Measurements from ENCODE around the gene GFY.

Gene GFY, protein sequence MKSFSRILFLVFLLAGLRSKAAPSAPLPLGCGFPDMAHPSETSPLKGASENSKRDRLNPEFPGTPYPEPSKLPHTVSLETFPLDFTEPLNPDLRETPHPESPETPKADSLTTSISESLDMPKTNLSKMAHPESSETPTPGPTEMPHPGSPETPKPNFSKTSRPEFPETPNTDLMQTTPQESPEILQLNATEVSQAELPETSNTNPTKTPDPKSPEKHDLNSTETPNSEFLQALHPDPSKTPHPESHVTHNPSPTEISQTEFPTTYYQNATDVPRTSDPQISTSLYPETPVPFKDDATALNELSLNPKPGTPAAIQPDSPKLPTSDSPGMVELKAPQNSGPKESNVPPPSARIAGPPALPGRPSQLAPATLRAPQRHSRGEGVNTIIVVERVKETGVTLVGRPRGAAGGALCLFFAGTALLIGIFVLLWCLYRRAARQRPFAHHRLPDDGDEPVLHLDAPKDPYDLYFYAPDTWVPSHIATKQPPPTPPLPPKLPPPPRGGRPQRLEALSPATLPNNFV

DNA sequence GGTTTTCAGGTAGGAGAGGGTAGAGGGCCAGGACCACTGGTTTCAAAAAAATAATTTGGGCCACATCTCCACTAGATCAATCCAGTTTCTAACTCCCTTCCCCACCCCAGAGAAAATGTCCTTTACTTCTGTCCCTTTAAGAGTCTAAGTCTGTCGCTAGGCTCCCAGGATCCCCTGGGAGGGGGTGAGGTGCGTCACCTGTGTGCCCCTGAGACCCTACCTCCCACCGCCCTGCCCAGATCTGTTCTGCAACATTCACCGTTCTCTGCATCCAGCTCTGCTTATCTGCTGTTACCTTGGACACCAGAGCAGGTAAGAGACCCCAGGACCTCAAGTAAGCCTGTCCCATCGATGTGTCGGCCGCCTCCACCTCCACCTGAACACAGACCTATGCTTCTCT lies at the start of gene GFY:
GFY (plus strand) TSS at position 211 of the 400 bp plus-strand sequence. CDS start 1,043 bp downstream, outside the sequence.
- no peak for DNase-seq

- no peak for DNase-seq
Observed at GRCh38 chr19:49378512-49378911, 46.7 kb upstream of the GFY start.

DNA sequence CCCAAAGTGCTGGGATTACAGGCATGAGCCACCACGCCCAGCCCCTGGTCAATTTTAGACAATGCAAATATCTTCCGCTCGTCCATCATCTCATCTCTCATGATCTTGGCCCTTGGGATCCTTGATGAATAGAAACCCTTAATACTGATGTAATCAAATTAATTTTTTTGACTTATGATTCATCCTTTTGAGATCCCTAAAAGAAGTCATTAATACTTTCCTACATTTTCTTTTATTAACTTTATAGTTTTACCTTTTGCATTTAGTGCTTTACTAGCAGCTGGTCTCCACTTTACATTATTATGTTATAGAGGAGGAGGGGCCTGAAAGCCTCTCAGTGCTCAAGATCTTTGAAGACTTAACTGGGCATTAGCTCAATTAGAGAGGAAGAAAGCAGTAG lies 44.8 kb upstream of the GFY start:
- no peak for DNase-seq

DNA sequence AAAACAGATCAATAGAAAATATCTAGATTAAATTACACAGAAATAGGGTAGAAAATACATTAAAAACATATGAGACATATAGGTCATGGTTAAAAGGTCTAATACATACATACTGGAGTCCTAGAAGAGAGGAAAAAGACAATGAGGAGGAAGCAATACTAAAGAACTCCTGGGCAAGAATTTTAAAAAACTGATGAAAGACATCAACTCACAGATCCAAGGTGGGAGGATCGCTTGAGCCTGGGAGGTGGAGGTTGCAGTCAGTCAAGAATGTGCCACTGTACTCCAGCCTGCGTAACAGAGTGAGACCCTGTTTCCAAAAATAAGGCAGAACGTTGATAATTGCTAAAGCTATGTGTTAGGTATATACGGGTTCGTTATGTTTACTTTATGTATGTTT lies 42.5 kb upstream of the GFY start:
- DNase-seq: no peak

DNA sequence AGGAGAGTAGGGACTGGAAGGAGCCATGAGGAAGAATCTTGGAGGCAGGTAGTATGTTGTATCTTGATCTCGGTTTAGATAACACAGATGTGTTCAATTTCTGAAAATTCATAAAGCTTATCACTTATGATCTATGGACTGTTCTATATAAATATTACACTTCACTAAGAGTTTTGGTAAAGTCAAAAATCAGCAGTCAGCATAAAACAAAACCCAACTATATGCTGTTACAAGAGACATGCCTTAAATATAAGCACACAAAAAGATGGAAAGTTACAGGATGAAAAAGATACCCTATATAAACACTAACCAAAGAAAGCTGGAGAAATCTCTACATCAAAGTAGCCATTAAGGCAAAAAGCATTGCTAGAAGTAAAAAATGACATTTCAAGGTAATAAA lies 41.6 kb upstream of the GFY start:
- no peak for DNase-seq

GRCh38 chr19:49387936-49388372 lies 37.2 kb upstream of the GFY start, which contains the start of gene KASH5:
Gene KASH5, plus strand, starts transcription at chr19:49388249. Its CDS starts 2,635 bp downstream, at chr19:49390884.
- DNase-seq: no peak

DNA sequence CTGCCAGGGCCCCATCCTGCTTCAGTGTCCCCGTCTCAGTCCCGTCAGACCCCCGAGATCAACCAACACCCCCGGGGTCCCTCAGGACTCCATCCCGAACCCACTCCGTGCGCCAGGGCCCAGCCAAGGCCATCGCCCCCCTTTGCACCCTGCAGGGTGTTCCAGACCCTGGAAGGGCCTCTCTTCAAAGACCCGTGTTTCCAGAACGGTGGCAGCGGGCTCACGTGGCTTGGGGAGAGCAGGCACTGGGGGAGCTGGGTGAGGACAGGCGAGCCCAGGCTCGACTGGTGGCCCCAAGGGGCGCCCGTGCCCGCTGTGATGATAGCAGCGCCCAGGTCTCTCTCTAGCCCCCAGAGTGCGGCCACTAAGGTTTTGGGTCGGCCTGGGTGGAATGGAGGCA lies 35.8 kb upstream of the GFY start:
- DNase-seq: no peak

DNA sequence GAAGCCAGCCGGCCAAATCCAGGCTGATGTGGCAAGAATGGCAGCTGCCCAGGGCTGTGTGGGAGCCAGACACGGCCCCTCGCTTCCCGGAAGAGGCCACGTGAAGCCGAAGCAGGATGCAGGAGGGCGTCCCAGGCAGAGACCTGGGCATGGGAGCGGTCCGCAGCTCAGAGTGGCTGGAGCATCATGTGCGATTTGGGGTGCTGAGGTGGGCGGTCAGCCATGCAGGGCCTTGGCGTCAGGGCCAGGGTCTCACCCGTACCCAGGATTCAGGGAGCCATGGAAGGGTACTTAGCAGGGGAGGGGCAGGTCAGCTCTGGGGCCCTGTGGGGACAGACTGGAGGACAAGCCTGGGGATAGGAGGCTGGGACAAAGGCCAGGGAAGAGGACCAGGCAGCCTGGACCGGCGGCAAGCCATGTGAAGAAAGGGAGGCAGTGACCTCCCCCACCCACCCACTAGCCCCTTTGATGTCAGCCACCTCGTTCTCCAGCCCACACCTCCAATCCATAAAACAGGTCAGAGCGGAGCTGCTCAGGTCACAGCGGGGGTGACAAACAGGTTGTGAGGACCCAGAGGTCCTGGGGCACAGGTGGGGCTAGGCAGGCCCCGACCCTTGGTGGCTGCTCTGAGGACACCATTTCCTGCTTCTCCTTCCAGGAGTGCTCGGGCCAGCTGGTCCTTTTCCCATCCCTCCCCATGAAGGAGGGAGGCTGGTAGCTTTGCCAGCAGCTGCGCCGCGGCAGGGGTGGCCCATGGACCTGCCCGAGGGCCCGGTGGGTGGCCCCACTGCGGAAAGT lies 34.9 kb upstream of the GFY start:
- DNase-seq: no peak

- DNase-seq: no peak
Observed at GRCh38 chr19:49390929-49391359, 34.2 kb upstream of the GFY start.

DNA sequence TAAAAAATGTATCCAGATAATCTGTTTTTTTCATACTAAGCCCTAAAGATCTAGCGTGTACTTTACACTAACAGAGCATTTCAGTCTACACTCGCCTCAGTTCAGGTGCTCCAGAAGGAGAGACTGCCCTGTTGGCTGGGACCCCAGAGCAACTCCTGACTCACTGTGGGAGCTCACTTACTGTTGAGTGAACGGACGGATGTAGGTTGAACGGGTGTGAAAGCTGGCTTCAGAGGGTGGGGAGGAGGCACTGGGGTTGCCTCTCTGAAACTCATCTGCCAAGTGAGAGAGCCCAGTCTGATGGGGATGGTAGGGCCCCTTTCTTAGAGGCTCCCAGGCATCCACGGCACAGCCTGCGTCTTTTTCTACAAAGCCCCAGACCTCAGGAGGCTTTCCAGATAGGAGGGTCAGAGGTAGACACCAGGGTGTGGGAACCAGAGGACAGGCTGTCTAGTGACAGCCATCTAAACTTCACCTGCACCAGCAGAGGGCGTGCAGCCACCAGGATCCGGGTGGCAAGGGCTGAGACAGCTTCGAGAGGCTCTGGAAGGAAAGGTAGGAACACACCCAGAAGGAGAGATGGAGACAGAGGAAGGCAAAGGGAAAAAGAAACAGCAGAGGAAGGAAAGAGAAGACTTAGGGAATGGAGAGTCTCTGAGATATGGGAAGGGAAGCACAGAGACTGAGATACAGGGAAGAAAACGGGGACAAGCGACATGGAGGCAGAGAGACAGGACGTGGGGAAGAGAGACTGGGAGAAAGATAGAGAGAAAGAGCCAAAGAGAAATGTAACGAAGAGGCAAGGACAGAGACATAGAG lies 33.4 kb upstream of the GFY start:
- DNase-seq: peak; percentile 80

GRCh38 chr19:49393881-49394280 lies 31.3 kb upstream of the GFY start:
- DNase-seq: peak; percentile 33

DNA sequence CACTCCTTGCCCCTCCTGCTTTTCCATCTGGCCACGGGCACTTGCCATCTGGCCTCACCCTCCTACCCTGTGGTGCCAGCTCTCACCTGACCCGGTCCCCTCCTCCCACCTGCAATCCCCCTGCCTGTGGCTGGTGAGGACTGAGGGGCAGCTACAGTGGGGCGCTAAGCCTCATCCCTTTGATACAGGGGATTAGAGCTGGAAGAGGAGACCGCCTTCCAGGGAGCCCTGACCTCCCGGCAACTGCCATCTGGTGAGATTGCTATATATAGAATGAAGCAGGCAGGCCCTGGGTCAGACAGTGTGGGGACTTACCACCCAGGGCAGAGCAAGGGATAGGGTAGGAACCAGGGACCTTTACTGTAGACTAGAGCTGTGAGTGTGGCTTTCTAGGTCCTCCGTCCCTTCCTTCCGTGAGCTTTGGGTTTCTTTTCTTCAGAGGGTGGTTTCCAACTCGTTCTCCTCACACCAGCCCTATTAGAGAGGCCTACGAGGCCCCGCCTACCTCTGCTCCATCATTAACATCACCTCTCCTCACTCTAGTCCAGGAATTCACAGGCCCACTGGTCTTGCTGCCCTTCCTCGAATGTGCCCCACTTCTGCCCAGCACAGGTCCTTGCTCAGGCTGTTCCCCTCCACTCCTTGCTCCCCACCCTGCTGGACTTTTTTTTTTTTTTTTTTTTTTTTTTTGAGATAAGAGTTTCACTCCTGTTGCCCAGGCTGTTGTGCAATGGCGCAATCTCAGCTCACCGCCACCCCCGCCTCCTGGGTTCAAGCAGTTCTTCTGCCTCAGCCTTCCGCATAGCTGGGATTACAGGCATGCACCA lies 29.4 kb upstream of the GFY start:
- no peak for DNase-seq

DNA sequence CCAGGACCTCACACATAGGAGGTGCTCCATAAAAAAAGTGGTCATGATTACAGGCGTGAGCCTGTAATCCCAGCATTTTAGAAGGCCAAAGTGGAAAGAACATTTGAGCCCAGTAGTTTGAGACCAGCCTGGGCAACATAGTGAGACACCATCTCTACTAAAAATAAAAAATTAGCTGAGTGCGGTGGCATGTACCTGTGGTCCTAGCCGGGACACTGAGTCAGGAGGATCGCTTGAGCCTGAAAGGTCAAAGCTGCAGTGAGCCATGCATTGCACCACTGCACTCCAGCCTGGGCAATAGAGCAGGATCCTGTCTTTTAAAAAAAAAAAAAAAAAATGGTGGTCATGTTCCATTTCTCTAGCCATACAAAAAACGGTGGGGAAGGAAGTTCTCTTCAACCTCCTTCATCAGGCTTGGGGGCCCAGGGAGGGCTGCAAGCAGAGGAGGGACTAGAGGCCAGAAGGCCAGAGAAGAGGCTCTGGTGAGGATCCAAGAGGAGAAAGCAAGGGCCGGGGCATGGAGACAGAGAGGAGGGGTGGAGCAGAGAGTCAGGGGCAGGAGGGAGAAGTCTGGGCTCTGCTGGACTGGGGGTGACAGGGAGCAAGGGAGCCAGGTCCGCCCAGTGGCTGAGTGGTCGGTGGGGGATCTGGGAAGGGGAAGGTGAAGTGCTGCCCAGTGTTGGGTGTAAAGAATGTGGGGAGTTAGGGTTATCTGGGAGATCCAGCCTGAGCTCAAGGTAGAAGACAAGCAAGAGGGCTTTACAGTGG lies 28.3 kb upstream of the GFY start:
- no peak for DNase-seq

- DNase-seq: no peak
Observed at GRCh38 chr19:49398001-49398615, 27.1 kb upstream of the GFY start.

- no peak for DNase-seq
Observed at GRCh38 chr19:49398931-49399330, 26.3 kb upstream of the GFY start.

DNA sequence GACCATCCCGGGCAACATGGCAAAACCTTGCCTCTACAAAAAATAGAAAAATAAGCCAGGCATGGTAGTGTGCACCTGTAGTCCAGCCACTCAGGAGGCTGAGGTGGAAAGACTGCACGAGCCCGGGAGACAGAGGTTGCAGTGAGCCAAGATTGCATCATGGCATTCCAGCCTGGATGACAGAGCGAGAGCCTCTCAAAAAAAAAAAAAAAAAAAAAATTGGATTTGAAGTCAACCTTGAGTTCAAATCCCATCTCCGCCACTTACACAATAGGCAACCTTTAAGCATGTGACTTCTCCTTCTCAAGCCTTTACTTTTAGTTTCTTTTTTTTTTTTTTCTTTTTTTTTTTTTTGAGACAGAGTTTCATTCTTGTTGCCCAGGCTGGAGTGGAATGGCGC lies 25.2 kb upstream of the GFY start:
- DNase-seq: no peak

- peak; percentile 37 for DNase-seq
Observed at GRCh38 chr19:49403404-49404187, 21.6 kb upstream of the GFY start.

DNA sequence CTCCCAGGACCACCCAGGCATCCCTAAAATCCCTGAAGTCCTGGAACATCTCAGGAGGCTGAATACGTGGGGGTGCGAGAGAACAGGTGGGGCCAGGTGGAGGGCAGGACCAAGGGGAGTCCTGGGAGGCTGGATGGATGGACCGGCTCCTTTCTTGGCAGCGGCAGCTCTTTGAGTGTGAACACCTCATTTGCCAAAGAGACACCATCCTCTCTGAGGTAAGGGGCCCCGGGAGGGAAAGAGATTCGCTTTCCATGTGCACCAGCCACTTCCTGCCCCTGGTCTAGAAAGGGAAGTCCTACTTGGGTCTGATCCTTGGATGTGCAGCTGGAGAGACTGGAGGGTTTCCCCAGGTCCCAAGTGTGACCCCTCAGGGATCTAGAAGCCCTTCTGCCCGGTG lies 18.1 kb upstream of the GFY start:
- no peak for DNase-seq

- DNase-seq: no peak
Observed at GRCh38 chr19:49407482-49408015, 17.6 kb upstream of the GFY start.
